ENCODE results near the gene RXFP4. TPM values are rescaled to one million over a fixed set of nuclear protein-coding genes. Genes with fewer than 3 reads are reported as not detected.

RXFP4 gene
- total and polyA plus RNA-seq, 2 of the 13 experiments (the other 11 are each of a cell fraction or from before 2014, with no cell fraction given), result 0.38 to 1.4 TPM

- TF ChIP-seq, protein P1, sequence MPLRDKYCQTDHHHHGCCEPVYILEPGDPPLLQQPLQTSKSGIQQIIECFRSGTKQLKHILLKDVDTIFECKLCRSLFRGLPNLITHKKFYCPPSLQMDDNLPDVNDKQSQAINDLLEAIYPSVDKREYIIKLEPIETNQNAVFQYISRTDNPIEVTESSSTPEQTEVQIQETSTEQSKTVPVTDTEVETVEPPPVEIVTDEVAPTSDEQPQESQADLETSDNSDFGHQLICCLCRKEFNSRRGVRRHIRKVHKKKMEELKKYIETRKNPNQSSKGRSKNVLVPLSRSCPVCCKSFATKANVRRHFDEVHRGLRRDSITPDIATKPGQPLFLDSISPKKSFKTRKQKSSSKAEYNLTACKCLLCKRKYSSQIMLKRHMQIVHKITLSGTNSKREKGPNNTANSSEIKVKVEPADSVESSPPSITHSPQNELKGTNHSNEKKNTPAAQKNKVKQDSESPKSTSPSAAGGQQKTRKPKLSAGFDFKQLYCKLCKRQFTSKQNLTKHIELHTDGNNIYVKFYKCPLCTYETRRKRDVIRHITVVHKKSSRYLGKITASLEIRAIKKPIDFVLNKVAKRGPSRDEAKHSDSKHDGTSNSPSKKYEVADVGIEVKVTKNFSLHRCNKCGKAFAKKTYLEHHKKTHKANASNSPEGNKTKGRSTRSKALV (CRISPR knock-in tag; IDR thresholded peaks at IDR 0.05), result no peak
- TF ChIP-seq ZNF792 (CRISPR knock-in tag; IDR thresholded peaks at IDR 0.05) (no peak), NRL (CRISPR knock-in tag; IDR thresholded peaks at IDR 0.05; ENCODE audit: borderline replicate concordance) (no peak), MAFF (IDR thresholded peaks at IDR 0.05; ENCODE audit: low read depth, low read length) (no peak), ZNF777 (CRISPR knock-in tag; IDR thresholded peaks at IDR 0.05) (no peak), DMAP1 (CRISPR knock-in tag; IDR thresholded peaks at IDR 0.05) (no peak), ZNF644 (CRISPR knock-in tag; IDR thresholded peaks at IDR 0.05; ENCODE audit: low read depth) (0 out of 2 replicates have a peak, but pooled peaks have one; percentile 46), ZNF446 (CRISPR knock-in tag; IDR thresholded peaks at IDR 0.05) (no peak), ZSCAN22 (CRISPR knock-in tag; IDR thresholded peaks at IDR 0.05) (peak; percentile 81), ZBTB26 (CRISPR knock-in tag; IDR thresholded peaks at IDR 0.05; ENCODE audit: borderline replicate concordance) (0 out of 2 replicates have a peak, but pooled peaks have one; percentile 44), MXI1 (IDR thresholded peaks at IDR 0.05; ENCODE audit: borderline replicate concordance, low read depth, low read length) (no peak), ZNF770 (CRISPR knock-in tag; IDR thresholded peaks at IDR 0.05) (0 out of 2 replicates have a peak, but pooled peaks have one; percentile 14), SALL1 (CRISPR knock-in tag; IDR thresholded peaks at IDR 0.05) (peak; percentile 41; the same call in 1 of the 2 replicates)
- TF ChIP-seq, protein P2, sequence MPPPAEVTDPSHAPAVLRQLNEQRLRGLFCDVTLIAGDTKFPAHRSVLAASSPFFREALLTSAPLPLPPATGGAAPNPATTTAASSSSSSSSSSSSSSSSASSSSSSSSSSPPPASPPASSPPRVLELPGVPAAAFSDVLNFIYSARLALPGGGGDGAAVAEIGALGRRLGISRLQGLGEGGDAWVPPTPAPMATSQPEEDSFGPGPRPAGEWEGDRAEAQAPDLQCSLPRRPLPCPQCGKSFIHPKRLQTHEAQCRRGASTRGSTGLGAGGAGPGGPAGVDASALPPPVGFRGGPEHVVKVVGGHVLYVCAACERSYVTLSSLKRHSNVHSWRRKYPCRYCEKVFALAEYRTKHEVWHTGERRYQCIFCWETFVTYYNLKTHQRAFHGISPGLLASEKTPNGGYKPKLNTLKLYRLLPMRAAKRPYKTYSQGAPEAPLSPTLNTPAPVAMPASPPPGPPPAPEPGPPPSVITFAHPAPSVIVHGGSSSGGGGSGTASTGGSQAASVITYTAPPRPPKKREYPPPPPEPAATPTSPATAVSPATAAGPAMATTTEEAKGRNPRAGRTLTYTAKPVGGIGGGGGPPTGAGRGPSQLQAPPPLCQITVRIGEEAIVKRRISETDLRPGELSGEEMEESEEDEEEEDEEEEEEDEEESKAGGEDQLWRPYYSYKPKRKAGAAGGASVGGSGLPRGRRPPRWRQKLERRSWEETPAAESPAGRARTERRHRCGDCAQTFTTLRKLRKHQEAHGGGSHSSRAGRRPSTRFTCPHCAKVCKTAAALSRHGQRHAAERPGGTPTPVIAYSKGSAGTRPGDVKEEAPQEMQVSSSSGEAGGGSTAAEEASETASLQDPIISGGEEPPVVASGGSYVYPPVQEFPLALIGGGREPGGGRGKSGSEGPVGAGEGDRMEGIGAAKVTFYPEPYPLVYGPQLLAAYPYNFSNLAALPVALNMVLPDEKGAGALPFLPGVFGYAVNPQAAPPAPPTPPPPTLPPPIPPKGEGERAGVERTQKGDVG (CRISPR knock-in tag; IDR thresholded peaks at IDR 0.05; ENCODE audit: borderline replicate concordance), result no peak
- TF ChIP-seq, protein P3, sequence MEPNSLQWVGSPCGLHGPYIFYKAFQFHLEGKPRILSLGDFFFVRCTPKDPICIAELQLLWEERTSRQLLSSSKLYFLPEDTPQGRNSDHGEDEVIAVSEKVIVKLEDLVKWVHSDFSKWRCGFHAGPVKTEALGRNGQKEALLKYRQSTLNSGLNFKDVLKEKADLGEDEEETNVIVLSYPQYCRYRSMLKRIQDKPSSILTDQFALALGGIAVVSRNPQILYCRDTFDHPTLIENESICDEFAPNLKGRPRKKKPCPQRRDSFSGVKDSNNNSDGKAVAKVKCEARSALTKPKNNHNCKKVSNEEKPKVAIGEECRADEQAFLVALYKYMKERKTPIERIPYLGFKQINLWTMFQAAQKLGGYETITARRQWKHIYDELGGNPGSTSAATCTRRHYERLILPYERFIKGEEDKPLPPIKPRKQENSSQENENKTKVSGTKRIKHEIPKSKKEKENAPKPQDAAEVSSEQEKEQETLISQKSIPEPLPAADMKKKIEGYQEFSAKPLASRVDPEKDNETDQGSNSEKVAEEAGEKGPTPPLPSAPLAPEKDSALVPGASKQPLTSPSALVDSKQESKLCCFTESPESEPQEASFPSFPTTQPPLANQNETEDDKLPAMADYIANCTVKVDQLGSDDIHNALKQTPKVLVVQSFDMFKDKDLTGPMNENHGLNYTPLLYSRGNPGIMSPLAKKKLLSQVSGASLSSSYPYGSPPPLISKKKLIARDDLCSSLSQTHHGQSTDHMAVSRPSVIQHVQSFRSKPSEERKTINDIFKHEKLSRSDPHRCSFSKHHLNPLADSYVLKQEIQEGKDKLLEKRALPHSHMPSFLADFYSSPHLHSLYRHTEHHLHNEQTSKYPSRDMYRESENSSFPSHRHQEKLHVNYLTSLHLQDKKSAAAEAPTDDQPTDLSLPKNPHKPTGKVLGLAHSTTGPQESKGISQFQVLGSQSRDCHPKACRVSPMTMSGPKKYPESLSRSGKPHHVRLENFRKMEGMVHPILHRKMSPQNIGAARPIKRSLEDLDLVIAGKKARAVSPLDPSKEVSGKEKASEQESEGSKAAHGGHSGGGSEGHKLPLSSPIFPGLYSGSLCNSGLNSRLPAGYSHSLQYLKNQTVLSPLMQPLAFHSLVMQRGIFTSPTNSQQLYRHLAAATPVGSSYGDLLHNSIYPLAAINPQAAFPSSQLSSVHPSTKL (CRISPR knock-in tag; IDR thresholded peaks at IDR 0.05), result peak; percentile 58
- TF ChIP-seq, protein P4, sequence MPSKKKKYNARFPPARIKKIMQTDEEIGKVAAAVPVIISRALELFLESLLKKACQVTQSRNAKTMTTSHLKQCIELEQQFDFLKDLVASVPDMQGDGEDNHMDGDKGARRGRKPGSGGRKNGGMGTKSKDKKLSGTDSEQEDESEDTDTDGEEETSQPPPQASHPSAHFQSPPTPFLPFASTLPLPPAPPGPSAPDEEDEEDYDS (CRISPR knock-in tag; IDR thresholded peaks at IDR 0.05), result no peak
Measured at GRCh38 chr1:155981266-155982088, 40.0 kb downstream of the RXFP4 start (continued).

All from HepG2 (cell line).